Astrocyte (in vitro differentiated cells and primary cell): ENCODE results near the gene OR51D1. TPM values are rescaled to one million over a fixed set of nuclear protein-coding genes. Genes with fewer than 3 reads are reported as not detected.

Experiments
- DNase-seq: peaks from one replicate; pipeline ENCODE4 v3.0.0-alpha.2; 2010; ENCODE audit warnings: low read depth
- FAIRE-seq: peaks from 2 replicates; lab custom pipeline; 2011; peaks lifted over from hg19 to GRCh38; lab: Jason Lieb, UNC
- H2AFZ ChIP-seq: 2 replicates; pipeline ENCODE4 v1.6.0; 2012; ENCODE audit warnings: low read depth, low read length, inconsistent platforms
- H3K27ac ChIP-seq: 2 replicates; pipeline ENCODE4 v1.5.1; 2011; ENCODE audit warnings: low read depth, low read length, inconsistent platforms
- H3K27me3 ChIP-seq: 2 replicates; pipeline ENCODE4 v1.6.0; 2011; ENCODE audit warnings: low read length, inconsistent platforms; ENCODE audit not compliant: insufficient read depth
- H3K36me3 ChIP-seq: 2 replicates; pipeline ENCODE4 v1.5.1; 2011; ENCODE audit warnings: low read length, inconsistent platforms; ENCODE audit not compliant: insufficient read depth
- H3K4me1 ChIP-seq: 2 replicates; pipeline ENCODE4 v1.5.1; 2011; ENCODE audit warnings: low read length, inconsistent platforms; ENCODE audit not compliant: insufficient read depth
- H3K4me2 ChIP-seq: 2 replicates; pipeline ENCODE4 v1.6.0; 2012; ENCODE audit warnings: low read length, inconsistent platforms
- H3K4me3 ChIP-seq: 2 replicates; pipeline ENCODE4 v1.5.1; 2011; ENCODE audit warnings: low read depth, mild to moderate bottlenecking, low read length, inconsistent platforms; ENCODE audit not compliant: insufficient read depth
- H3K79me2 ChIP-seq: 2 replicates; pipeline ENCODE4 v1.6.0; 2012; ENCODE audit warnings: mild to moderate bottlenecking, low read length, inconsistent platforms; ENCODE audit not compliant: insufficient read depth
- H3K9ac ChIP-seq: 2 replicates; pipeline ENCODE4 v1.6.0; 2012; ENCODE audit warnings: mild to moderate bottlenecking, low read length, inconsistent platforms
- H3K9me3 ChIP-seq: 2 replicates; pipeline ENCODE4 v1.5.1; 2012; ENCODE audit warnings: low read depth, mild to moderate bottlenecking, low read length, inconsistent platforms; ENCODE audit not compliant: insufficient read depth
- H4K20me1 ChIP-seq: 2 replicates; pipeline ENCODE4 v1.6.0; 2012; ENCODE audit warnings: low read length, inconsistent platforms; ENCODE audit not compliant: insufficient read depth
- H3K27ac Mint-ChIP-seq: one replicate; pipeline ENCODE4 v1.8.0; 2021; ENCODE audit warnings: mild to moderate bottlenecking, mixed read lengths; ENCODE audit not compliant: unreplicated experiment
- H3K27me3 Mint-ChIP-seq: one replicate; pipeline ENCODE4 v1.8.0; 2021; ENCODE audit warnings: low read depth, mixed read lengths; ENCODE audit not compliant: unreplicated experiment
- H3K36me3 Mint-ChIP-seq: one replicate; pipeline ENCODE4 v1.8.0; 2021; ENCODE audit warnings: low read depth, mixed read lengths; ENCODE audit not compliant: unreplicated experiment
- H3K4me1 Mint-ChIP-seq: one replicate; pipeline ENCODE4 v1.8.0; 2021; ENCODE audit warnings: low read depth, mixed read lengths; ENCODE audit not compliant: unreplicated experiment
- H3K4me3 Mint-ChIP-seq: one replicate; pipeline ENCODE4 v1.8.0; 2021; ENCODE audit warnings: mild to moderate bottlenecking, moderate library complexity, mixed read lengths; ENCODE audit not compliant: unreplicated experiment
- H3K9me3 Mint-ChIP-seq: one replicate; pipeline ENCODE4 v1.8.0; 2021; ENCODE audit warnings: mild to moderate bottlenecking, mixed read lengths; ENCODE audit not compliant: unreplicated experiment
- CTCF ChIP-seq: IDR thresholded peaks from 2 replicates; pipeline ENCODE4 v1.5.1; 2011; ENCODE audit warnings: low read depth, mild to moderate bottlenecking, inconsistent platforms, low read length, moderate library complexity; ENCODE audit not compliant: insufficient read depth
- EZH2 ChIP-seq: IDR thresholded peaks from 2 replicates; pipeline ENCODE4 v1.6.1; 2012; ENCODE audit warnings: mild to moderate bottlenecking, low read length, inconsistent platforms; ENCODE audit not compliant: insufficient read depth
- total RNA-seq: library from RNA; stranded (reverse); gene quantifications from 2 replicates; pipeline ENCODE4 v1.2.1, GENCODE V29; 2021

OR51D1 gene
- total RNA-seq, 1 donor from 2014 or later: not detected

- Mint-ChIP-seq H3K27me3 (peaks cover 3% of the 10 kb centered on the region), H3K36me3 (no peaks in the 10 kb centered on the region), H3K9me3 (no peaks in the 10 kb centered on the region), H3K27ac (no peak overlapping the region), H3K4me1 (peaks cover 10% of the 10 kb centered on the region), H3K4me3 (no peak overlapping the region)
- H3K36me3 ChIP-seq: no peaks in the 10 kb centered on the region
- H3K27ac ChIP-seq: no peak overlapping the region
- H3K79me2 ChIP-seq: no peaks in the 10 kb centered on the region
- H3K9me3 ChIP-seq: no peaks in the 10 kb centered on the region
- H3K4me3 ChIP-seq: no peak overlapping the region
- no peak for TF ChIP-seq EZH2
- no peak for TF ChIP-seq CTCF
- no peak overlapping the region for H2AFZ ChIP-seq
- no peaks in the 10 kb centered on the region for H4K20me1 ChIP-seq
- no peak overlapping the region for H3K9ac ChIP-seq
- H3K27me3 ChIP-seq: peaks cover 3% of the 10 kb centered on the region
- FAIRE-seq (no peak), DNase-seq (no peak)
- no peaks in the 10 kb centered on the region for H3K4me1 ChIP-seq
- H3K4me2 ChIP-seq: no peak overlapping the region
Measured at GRCh38 chr11:4639931-4640330, 2.7 kb downstream of the OR51D1 start.

- peaks cover 3% of the 10 kb centered on the region for H3K27me3 Mint-ChIP-seq
- H2AFZ ChIP-seq: no peak overlapping the region
- no peak for DNase-seq
- FAIRE-seq: no peak
- H3K4me1 ChIP-seq: no peaks in the 10 kb centered on the region
- no peak overlapping the region for H3K4me3 Mint-ChIP-seq
- no peaks in the 10 kb centered on the region for H3K79me2 ChIP-seq
- no peak overlapping the region for H3K27ac ChIP-seq
- H3K4me3 ChIP-seq: no peak overlapping the region
- no peak overlapping the region for H3K9ac ChIP-seq
- no peak overlapping the region for H3K4me2 ChIP-seq
- TF ChIP-seq CTCF: no peak
- TF ChIP-seq EZH2: no peak
- H3K27me3 ChIP-seq: no peaks in the 10 kb centered on the region
- H3K9me3 ChIP-seq: no peaks in the 10 kb centered on the region
- H3K27ac Mint-ChIP-seq: no peak overlapping the region
- H3K9me3 Mint-ChIP-seq: no peaks in the 10 kb centered on the region
- peaks cover 10% of the 10 kb centered on the region for H3K4me1 Mint-ChIP-seq
- H3K36me3 ChIP-seq: no peaks in the 10 kb centered on the region
- H4K20me1 ChIP-seq: no peaks in the 10 kb centered on the region
- no peaks in the 10 kb centered on the region for H3K36me3 Mint-ChIP-seq
Measured at GRCh38 chr11:4641501-4641900, 4.2 kb downstream of the OR51D1 start.

- Histone ChIP-seq H3K79me2 (no peaks in the 10 kb centered on the region), H3K27me3 (no peaks in the 10 kb centered on the region), H3K36me3 (no peaks in the 10 kb centered on the region), H3K4me3 (no peak overlapping the region), H4K20me1 (no peaks in the 10 kb centered on the region), H3K4me2 (no peak overlapping the region), H2AFZ (no peak overlapping the region), H3K4me1 (no peaks in the 10 kb centered on the region), H3K9ac (no peak overlapping the region), H3K27ac (no peak overlapping the region), H3K9me3 (no peaks in the 10 kb centered on the region)
- Mint-ChIP-seq H3K36me3 (no peaks in the 10 kb centered on the region), H3K27ac (no peak overlapping the region), H3K9me3 (no peaks in the 10 kb centered on the region), H3K4me3 (no peak overlapping the region), H3K4me1 (peaks cover 10% of the 10 kb centered on the region), H3K27me3 (peaks cover 3% of the 10 kb centered on the region)
- no peak for TF ChIP-seq EZH2
- TF ChIP-seq CTCF: no peak
- FAIRE-seq: no peak
- no peak for DNase-seq
Measured at GRCh38 chr11:4642043-4642442, 4.8 kb downstream of the OR51D1 start.
